Vagina (tissue), 2 donors: Measurements from ENCODE around the gene KRTDAP. TPM values are rescaled to one million over a fixed set of nuclear protein-coding genes. Genes with fewer than 3 reads are reported as not detected.
A peak's percentile ranks its signal among the peaks of the same experiment; 100 is the strongest.

Experiments used
- DNase-seq, 2 donors: peaks; one replicate each; pipeline ENCODE4 v3.0.0-alpha.2; 2017; ENCODE audit errors: extremely low spot score in 2 of 2
- H3K27ac ChIP-seq: fragments of 200-600 bp; sonication (generic); one replicate; pipeline ENCODE4 v1.5.1; 2019
- H3K27me3 ChIP-seq: fragments of 200-600 bp; sonication (generic); one replicate; pipeline ENCODE4 v1.5.1; 2019
- H3K36me3 ChIP-seq, 2 donors: fragments of 200-600 bp; sonication (generic); one replicate each; pipeline ENCODE4 v1.5.1; 2017 to 2019
- H3K4me1 ChIP-seq: fragments of 200-600 bp; sonication (generic); one replicate; pipeline ENCODE4 v1.5.1; 2019
- H3K4me3 ChIP-seq, 2 donors: fragments of 200-600 bp; sonication (generic); 1 replicate in 1 of 2; 2 replicates in 1 of 2; pipeline ENCODE4 v1.5.1; 2016 to 2019
- H3K9me3 ChIP-seq: fragments of 200-600 bp; sonication (generic); one replicate; pipeline ENCODE4 v1.5.1; 2019
- POLR2A ChIP-seq, 2 donors: fragments of 450-650 bp; IDR thresholded peaks; one replicate each; pipeline ENCODE4 v1.6.1; 2017; ENCODE audit warnings: antibody characterized with exemption in 2 of 2, mild to moderate bottlenecking in 2 of 2, moderate library complexity in 2 of 2
- POLR2AphosphoS5 ChIP-seq, 2 donors: sonication (generic); formaldehyde crosslinking; IDR thresholded peaks; one replicate each; pipeline ENCODE4 v1.9.0; 2017; ENCODE audit warnings: antibody characterized with exemption in 2 of 2, mild to moderate bottlenecking in 2 of 2, low read depth in 1 of 2; ENCODE audit not compliant: insufficient read depth in 1 of 2
- intact Hi-C: fragments of 100-400 bp; cut with DNase I; formaldehyde crosslinking; loops from one replicate; pipeline ENCODE4 v1.15.1; 2023
- total RNA-seq: library from RNA; depleted of rRNA; stranded (reverse); fragments of >200 nt; gene quantifications from one replicate; pipeline ENCODE4 v1.2.3, GENCODE V29; 2016
- TF ChIP-seq, protein P1 (sequence below), 3 experiments: fragments of 450-650 bp in 2 of 3; fragments of 200-600 bp in 1 of 3; sonication (generic) in 1 of 3; IDR thresholded peaks; one replicate each; pipeline ENCODE4 v1.5.1; 2017 to 2019; ENCODE audit warnings: antibody characterized with exemption in 3 of 3, mild to moderate bottlenecking in 2 of 3, moderate library complexity in 2 of 3

Gene KRTDAP
- total RNA-seq, 1 donor from 2014 or later: 687 TPM

DNA sequence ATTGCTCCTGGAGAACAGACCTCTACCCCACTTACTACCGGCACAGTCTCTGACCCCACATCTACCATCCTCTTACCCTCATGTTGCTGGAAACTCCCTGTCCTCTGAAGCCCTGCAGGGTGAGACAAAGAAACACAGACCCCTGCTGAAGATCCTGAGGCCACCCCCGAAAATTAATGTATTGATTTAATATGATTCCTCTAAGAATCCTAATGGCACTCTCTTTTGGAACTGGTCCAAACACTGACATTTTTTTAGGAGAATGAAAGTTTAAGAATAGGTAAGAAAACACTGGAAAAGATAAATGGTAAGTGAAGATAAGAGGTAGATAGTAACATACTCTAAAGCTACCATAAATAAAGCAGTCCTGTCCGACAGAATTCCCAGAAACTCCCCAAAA, 17.9 kb upstream of the KRTDAP start:
- Histone ChIP-seq H3K4me1 (peaks cover 21% of the 10 kb centered on the region), H3K27ac (no peak overlapping the region), H3K4me3 (no peak overlapping the region), H3K36me3 (no peaks in the 10 kb centered on the region), H3K9me3 (no peaks in the 10 kb centered on the region), H3K27me3 (no peaks in the 10 kb centered on the region)
- intact Hi-C loops: no loop called here
- TF ChIP-seq POLR2AphosphoS5 (IDR thresholded peaks at IDR 0.05; ENCODE audit: insufficient read depth in 1 of 2, low read depth in 1 of 2) (no peak), POLR2A (IDR thresholded peaks at IDR 0.05) (no peak)
- no peak for DNase-seq

DNA sequence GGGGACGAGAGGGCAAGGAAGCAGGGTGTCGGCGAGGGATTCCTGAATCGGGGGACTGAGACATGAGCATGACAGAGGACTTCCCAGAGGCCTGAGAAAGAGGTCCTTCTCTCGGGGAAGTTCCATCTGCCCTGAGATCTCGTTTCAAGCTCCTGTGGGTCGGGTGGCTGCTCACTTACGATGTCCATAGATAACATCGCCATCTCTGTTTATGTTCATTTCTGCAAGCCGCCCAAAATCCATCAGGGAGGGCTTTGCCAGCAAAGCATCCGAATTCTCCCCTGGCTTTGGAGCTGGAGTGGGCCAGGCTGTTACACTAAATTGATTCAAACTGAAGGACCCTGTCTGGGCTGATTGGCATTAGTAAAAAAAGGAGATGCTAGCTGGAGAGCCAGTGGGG, 17.3 kb upstream of the KRTDAP start:
- H3K4me1 ChIP-seq: peaks cover 21% of the 10 kb centered on the region
- no peaks in the 10 kb centered on the region for H3K27me3 ChIP-seq
- no peak overlapping the region for H3K27ac ChIP-seq
- no peaks in the 10 kb centered on the region for H3K9me3 ChIP-seq
- no peaks in the 10 kb centered on the region for H3K36me3 ChIP-seq
- H3K4me3 ChIP-seq: no peak overlapping the region
- TF ChIP-seq, protein P1, sequence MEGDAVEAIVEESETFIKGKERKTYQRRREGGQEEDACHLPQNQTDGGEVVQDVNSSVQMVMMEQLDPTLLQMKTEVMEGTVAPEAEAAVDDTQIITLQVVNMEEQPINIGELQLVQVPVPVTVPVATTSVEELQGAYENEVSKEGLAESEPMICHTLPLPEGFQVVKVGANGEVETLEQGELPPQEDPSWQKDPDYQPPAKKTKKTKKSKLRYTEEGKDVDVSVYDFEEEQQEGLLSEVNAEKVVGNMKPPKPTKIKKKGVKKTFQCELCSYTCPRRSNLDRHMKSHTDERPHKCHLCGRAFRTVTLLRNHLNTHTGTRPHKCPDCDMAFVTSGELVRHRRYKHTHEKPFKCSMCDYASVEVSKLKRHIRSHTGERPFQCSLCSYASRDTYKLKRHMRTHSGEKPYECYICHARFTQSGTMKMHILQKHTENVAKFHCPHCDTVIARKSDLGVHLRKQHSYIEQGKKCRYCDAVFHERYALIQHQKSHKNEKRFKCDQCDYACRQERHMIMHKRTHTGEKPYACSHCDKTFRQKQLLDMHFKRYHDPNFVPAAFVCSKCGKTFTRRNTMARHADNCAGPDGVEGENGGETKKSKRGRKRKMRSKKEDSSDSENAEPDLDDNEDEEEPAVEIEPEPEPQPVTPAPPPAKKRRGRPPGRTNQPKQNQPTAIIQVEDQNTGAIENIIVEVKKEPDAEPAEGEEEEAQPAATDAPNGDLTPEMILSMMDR (IDR thresholded peaks at IDR 0.05): no peak
- TF ChIP-seq POLR2AphosphoS5 (IDR thresholded peaks at IDR 0.05; ENCODE audit: insufficient read depth in 1 of 2, low read depth in 1 of 2): no peak
- DNase-seq: no peak
- intact Hi-C loops: no loop called here

DNA sequence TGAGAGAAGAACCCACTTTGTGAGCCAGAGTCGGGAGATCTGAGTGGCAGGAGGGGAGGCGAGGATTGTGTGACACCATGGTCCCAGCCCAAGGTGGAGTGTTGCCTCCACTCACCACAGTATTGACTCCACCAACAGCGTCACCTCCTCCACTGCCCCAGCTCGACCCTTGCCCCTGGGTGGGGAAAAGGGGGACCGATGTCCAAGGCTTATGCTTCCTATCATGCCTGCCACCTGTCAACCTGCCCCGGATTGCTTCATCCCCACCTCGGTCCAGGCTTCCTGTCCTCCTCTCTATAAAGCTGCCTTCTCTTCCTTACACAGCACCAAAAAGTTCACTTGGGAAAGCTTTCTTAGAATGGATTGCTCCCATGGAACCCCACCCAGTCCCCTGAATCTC, 15.7 kb upstream of the KRTDAP start:
- Histone ChIP-seq H3K36me3 (no peaks in the 10 kb centered on the region), H3K9me3 (no peaks in the 10 kb centered on the region), H3K27ac (no peak overlapping the region), H3K4me3 (no peak overlapping the region), H3K27me3 (no peaks in the 10 kb centered on the region), H3K4me1 (peaks cover 30% of the 10 kb centered on the region)
- intact Hi-C loops: no loop called here
- DNase-seq: no peak
- TF ChIP-seq POLR2AphosphoS5 (IDR thresholded peaks at IDR 0.05; ENCODE audit: insufficient read depth in 1 of 2, low read depth in 1 of 2) (no peak), POLR2A (IDR thresholded peaks at IDR 0.05) (no peak)
- TF ChIP-seq, protein P1 (IDR thresholded peaks at IDR 0.05): no peak

DNA sequence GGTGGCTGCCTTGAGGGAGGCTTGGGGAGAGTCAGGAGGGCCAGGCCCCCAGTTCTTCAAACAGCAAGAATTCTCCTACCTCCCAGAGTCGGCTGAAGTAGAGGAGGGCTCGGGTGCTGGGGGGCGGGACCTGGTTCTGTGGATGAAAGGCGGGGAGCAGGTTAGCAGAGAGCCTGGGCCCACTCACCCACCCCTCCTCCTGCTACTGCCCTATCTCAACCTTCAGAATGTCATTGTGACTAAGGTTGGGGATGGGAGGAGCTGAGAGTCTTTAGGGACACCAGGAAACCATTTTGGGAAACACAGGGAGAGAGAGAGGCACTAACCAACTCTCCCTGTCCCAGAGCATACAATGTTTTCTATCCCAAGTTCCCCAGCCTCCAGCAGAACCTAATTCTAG, 12.5 kb upstream of the KRTDAP start:
- intact Hi-C loops: no loop called here
- TF ChIP-seq POLR2AphosphoS5 (IDR thresholded peaks at IDR 0.05; ENCODE audit: insufficient read depth in 1 of 2, low read depth in 1 of 2) (no peak), POLR2A (IDR thresholded peaks at IDR 0.05) (no peak)
- TF ChIP-seq, protein P1 (IDR thresholded peaks at IDR 0.05): no peak
- Histone ChIP-seq H3K4me1 (peaks cover 8% of the 10 kb centered on the region), H3K27ac (no peak overlapping the region), H3K4me3 (no peak overlapping the region), H3K27me3 (no peaks in the 10 kb centered on the region), H3K9me3 (no peaks in the 10 kb centered on the region), H3K36me3 (no peaks in the 10 kb centered on the region)
- DNase-seq: no peak

DNA sequence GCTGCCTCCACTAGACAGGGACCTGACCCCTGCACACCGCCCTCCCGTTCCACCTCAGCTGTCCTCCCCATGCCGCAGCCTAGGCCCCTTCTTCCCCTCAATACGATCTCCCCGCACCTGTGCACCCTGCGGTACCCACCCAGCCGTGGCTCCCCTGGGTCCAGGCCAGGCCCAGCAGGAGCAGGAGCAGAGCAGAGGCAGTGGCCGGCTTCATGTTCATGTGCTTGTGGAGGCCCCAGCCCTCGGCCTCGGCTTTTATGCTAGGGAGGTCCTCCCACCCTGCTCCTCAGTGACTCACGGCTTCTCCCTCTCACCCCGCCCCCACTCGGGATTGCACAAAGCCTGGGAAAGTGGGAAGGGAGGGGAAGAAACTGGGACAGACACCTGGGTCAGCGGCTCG, 11.4 kb upstream of the KRTDAP start:
- peak in 1 of 2 donors; percentile 34 for TF ChIP-seq POLR2AphosphoS5 (IDR thresholded peaks at IDR 0.05; ENCODE audit: insufficient read depth in 1 of 2, low read depth in 1 of 2)
- TF ChIP-seq, protein P1 (IDR thresholded peaks at IDR 0.05): no peak
- no peak for DNase-seq
- H3K4me1 ChIP-seq: peaks cover 8% of the 10 kb centered on the region
- H3K27me3 ChIP-seq: no peaks in the 10 kb centered on the region
- intact Hi-C loops: no loop called here
- no peak overlapping the region for H3K27ac ChIP-seq
- peak overlapping the region in 1 of 2 donors; percentile 27 for H3K4me3 ChIP-seq
- no peaks in the 10 kb centered on the region for H3K36me3 ChIP-seq
- H3K9me3 ChIP-seq: no peaks in the 10 kb centered on the region

DNA sequence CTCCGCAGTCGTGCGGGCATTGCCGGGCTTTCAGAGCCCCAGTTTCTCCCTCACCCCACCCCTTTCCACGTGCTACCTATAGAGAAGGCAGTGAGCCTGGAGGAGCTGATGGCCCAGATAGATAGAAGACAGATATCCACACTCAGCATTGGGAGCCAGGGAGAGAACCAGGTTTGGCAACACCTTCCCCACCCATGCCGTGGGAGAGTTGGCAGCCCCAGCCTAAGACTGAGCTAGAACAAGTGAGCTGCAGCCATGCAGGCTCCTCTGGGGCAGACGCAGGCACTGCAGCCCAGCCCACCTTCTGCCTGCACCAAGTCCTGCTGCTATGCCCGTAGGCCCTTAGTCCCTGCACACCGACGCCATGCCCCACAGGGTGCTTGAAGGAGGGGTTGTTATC, 10.3 kb upstream of the KRTDAP start:
- Histone ChIP-seq H3K9me3 (no peaks in the 10 kb centered on the region), H3K4me1 (peaks cover 8% of the 10 kb centered on the region), H3K27ac (no peak overlapping the region), H3K27me3 (no peaks in the 10 kb centered on the region), H3K36me3 (no peaks in the 10 kb centered on the region), H3K4me3 (peak overlapping the region in 1 of 2 donors; percentile 27)
- TF ChIP-seq, protein P1 (IDR thresholded peaks at IDR 0.05): no peak
- TF ChIP-seq POLR2AphosphoS5 (IDR thresholded peaks at IDR 0.05; ENCODE audit: insufficient read depth in 1 of 2, low read depth in 1 of 2): no peak
- no peak for TF ChIP-seq POLR2A (IDR thresholded peaks at IDR 0.05)
- intact Hi-C loops: no loop called here
- DNase-seq: no peak
